Neural cell (in vitro differentiated cells): ENCODE data around the gene ZNF662. TPM values are rescaled to one million over a fixed set of nuclear protein-coding genes. Genes with fewer than 3 reads are reported as not detected.

ENCODE experiments used
- H2AFZ ChIP-seq: fragments of 200-600, 300-800 bp; sonication (generic), shearing (Covaris generic); 2 replicates; pipeline ENCODE4 v1.6.0; 2014; ENCODE audit warnings: low read depth, mild to moderate bottlenecking, antibody characterized with exemption, low read length, moderate library complexity
- H3F3A ChIP-seq: fragments of 200-600 bp; shearing (Covaris generic); 2 replicates; pipeline ENCODE4 v1.6.1; 2016; ENCODE audit warnings: mild to moderate bottlenecking, moderate library complexity, mixed read lengths, antibody characterized with exemption, low read length; ENCODE audit not compliant: insufficient read depth, poor library complexity, severe bottlenecking
- H3K27ac ChIP-seq: fragments of 200-600, 300-800 bp; sonication (generic), shearing (Covaris generic); 2 replicates; pipeline ENCODE4 v1.5.1; 2014; ENCODE audit warnings: mild to moderate bottlenecking, low read length, moderate library complexity
- H3K27me3 ChIP-seq: fragments of 300-800, 200-600 bp; sonication (generic), shearing (Covaris generic); 2 replicates; pipeline ENCODE4 v1.6.0; 2014; ENCODE audit warnings: mild to moderate bottlenecking, low read depth, low read length, moderate library complexity; ENCODE audit not compliant: insufficient read depth
- H3K36me3 ChIP-seq: fragments of 300-800, 200-600 bp; sonication (generic), shearing (Covaris generic); 2 replicates; pipeline ENCODE4 v1.5.1; 2014; ENCODE audit warnings: mild to moderate bottlenecking, antibody characterized with exemption, low read length, moderate library complexity; ENCODE audit not compliant: insufficient read depth
- H3K4me2 ChIP-seq: fragments of 300-800, 200-600 bp; sonication (generic), shearing (Covaris generic); 2 replicates; pipeline ENCODE4 v1.6.0; 2014; ENCODE audit warnings: mild to moderate bottlenecking, low read length
- H3K4me3 ChIP-seq: fragments of 300-800, 200-600 bp; sonication (generic), shearing (Covaris generic); 2 replicates; pipeline ENCODE4 v1.5.1; 2014; ENCODE audit warnings: mild to moderate bottlenecking, low read length, moderate library complexity
- H3K79me2 ChIP-seq: fragments of 200-600 bp; shearing (Covaris generic); replicated peaks from 2 replicates; pipeline ENCODE4 v1.6.0; 2014; ENCODE audit warnings: mild to moderate bottlenecking, low read length, moderate library complexity; ENCODE audit not compliant: insufficient read depth
- H3K9ac ChIP-seq: fragments of 300-800, 200-600 bp; sonication (generic), shearing (Covaris generic); 2 replicates; pipeline ENCODE4 v1.6.1; 2016; ENCODE audit warnings: mild to moderate bottlenecking, low read length, mixed read lengths
- H3K9me2 ChIP-seq: fragments of 200-600 bp; shearing (Covaris generic); 2 replicates; pipeline ENCODE4 v1.6.1; 2016; ENCODE audit warnings: mild to moderate bottlenecking, low read length, mixed read lengths; ENCODE audit not compliant: insufficient read depth
- H3K9me3 ChIP-seq: fragments of 200-600, 300-800 bp; sonication (generic), shearing (Covaris generic); 2 replicates; pipeline ENCODE4 v1.6.1; 2016; ENCODE audit warnings: mild to moderate bottlenecking, mixed run types, low read length, moderate library complexity, mixed read lengths
- H4K20me1 ChIP-seq: fragments of 200-600 bp; shearing (Covaris generic); 2 replicates; pipeline ENCODE4 v1.6.1; 2016; ENCODE audit warnings: mild to moderate bottlenecking, mixed run types; ENCODE audit not compliant: insufficient read depth
- EP300 ChIP-seq: fragments of 450-650 bp; conservative IDR thresholded peaks from 2 replicates; pipeline ENCODE4 v1.6.1; 2014; ENCODE audit warnings: antibody characterized with exemption, mild to moderate bottlenecking, moderate library complexity; ENCODE audit not compliant: poor library complexity, severe bottlenecking
- EZH2 ChIP-seq: fragments of 200-600, 300-800 bp; shearing (Covaris generic), sonication (generic); IDR thresholded peaks from 2 replicates; pipeline ENCODE4 v1.6.1; 2014; ENCODE audit warnings: antibody characterized with exemption, low read length, borderline replicate concordance, mild to moderate bottlenecking; ENCODE audit not compliant: insufficient read depth, poor library complexity, severe bottlenecking
- MXI1 ChIP-seq: fragments of 450-650 bp; conservative IDR thresholded peaks from 2 replicates; pipeline ENCODE4 v1.6.1; 2014; ENCODE audit warnings: antibody characterized with exemption, mild to moderate bottlenecking; ENCODE audit not compliant: poor library complexity, severe bottlenecking
- POLR2AphosphoS5 ChIP-seq: IDR thresholded peaks from 2 replicates; pipeline ENCODE4 v1.6.1; 2012
- RAD21 ChIP-seq: fragments of 450-650 bp; conservative IDR thresholded peaks from 2 replicates; pipeline ENCODE4 v1.6.1; 2014; ENCODE audit warnings: antibody characterized with exemption, mild to moderate bottlenecking, moderate library complexity
- REST ChIP-seq: IDR thresholded peaks from 2 replicates; pipeline ENCODE4 v1.6.1; 2012; ENCODE audit warnings: borderline replicate concordance
- SMC3 ChIP-seq: fragments of 450-650 bp; conservative IDR thresholded peaks from 2 replicates; pipeline ENCODE4 v1.6.1; 2014; ENCODE audit warnings: antibody characterized with exemption, mild to moderate bottlenecking, moderate library complexity; ENCODE audit not compliant: poor library complexity
- TAF1 ChIP-seq: IDR thresholded peaks from 2 replicates; pipeline ENCODE4 v1.6.1; 2012; ENCODE audit warnings: low read depth
- polyA plus RNA-seq: library from polyadenylated mRNA; depleted of rRNA; stranded (reverse); fragments of >200 nt; gene quantifications from 2 replicates; pipeline ENCODE4 v1.2.3, GENCODE V29; 2014
- TF ChIP-seq, protein P1 (sequence below): fragments of 450-650 bp; IDR thresholded peaks from 2 replicates; pipeline ENCODE4 v1.5.1; 2014; ENCODE audit warnings: antibody characterized with exemption, mild to moderate bottlenecking, moderate library complexity; ENCODE audit not compliant: poor library complexity, severe bottlenecking

Gene ZNF662
- polyA plus RNA-seq, 1 donor from 2014 or later, result not detected

DNA sequence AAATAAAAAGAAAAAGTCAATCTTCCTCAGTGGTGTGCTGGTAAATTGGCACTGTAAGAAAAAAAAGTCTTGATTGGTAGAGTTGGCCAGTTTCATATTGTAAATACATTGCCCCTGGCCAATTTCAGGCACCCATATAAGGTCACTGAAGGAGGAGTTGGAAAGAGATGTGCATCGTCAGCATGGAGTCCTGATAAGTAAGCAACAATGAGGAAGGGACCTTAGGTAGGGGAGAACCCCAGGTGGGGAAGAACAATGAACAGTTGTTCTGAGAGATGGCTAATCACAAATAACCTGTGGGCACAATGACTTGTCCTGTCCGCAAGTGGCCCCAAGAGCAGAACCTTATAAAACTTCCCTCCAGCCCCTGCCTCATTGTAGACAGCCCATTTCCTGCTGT lies 21.6 kb upstream of the ZNF662 start:
- H3K27me3 ChIP-seq, result no peaks in the 10 kb centered on the region
- H3K79me2 ChIP-seq, result no peaks in the 10 kb centered on the region
- H3K36me3 ChIP-seq, result no peaks in the 10 kb centered on the region
- TF ChIP-seq, protein P1, sequence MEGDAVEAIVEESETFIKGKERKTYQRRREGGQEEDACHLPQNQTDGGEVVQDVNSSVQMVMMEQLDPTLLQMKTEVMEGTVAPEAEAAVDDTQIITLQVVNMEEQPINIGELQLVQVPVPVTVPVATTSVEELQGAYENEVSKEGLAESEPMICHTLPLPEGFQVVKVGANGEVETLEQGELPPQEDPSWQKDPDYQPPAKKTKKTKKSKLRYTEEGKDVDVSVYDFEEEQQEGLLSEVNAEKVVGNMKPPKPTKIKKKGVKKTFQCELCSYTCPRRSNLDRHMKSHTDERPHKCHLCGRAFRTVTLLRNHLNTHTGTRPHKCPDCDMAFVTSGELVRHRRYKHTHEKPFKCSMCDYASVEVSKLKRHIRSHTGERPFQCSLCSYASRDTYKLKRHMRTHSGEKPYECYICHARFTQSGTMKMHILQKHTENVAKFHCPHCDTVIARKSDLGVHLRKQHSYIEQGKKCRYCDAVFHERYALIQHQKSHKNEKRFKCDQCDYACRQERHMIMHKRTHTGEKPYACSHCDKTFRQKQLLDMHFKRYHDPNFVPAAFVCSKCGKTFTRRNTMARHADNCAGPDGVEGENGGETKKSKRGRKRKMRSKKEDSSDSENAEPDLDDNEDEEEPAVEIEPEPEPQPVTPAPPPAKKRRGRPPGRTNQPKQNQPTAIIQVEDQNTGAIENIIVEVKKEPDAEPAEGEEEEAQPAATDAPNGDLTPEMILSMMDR, result no peak
- TF ChIP-seq EZH2 (no peak), RAD21 (no peak), POLR2AphosphoS5 (no peak), MXI1 (no peak), SMC3 (no peak)
- H3K9ac ChIP-seq, result no peak overlapping the region
- no peak overlapping the region for H3K4me2 ChIP-seq
- H3K27ac ChIP-seq, result no peak overlapping the region
- no peaks in the 10 kb centered on the region for H3K9me2 ChIP-seq
- H3K4me3 ChIP-seq, result no peak overlapping the region
- no peaks in the 10 kb centered on the region for H3K9me3 ChIP-seq
- H4K20me1 ChIP-seq, result no peaks in the 10 kb centered on the region
- H3F3A ChIP-seq, result no peaks in the 10 kb centered on the region
- no peak overlapping the region for H2AFZ ChIP-seq

DNA sequence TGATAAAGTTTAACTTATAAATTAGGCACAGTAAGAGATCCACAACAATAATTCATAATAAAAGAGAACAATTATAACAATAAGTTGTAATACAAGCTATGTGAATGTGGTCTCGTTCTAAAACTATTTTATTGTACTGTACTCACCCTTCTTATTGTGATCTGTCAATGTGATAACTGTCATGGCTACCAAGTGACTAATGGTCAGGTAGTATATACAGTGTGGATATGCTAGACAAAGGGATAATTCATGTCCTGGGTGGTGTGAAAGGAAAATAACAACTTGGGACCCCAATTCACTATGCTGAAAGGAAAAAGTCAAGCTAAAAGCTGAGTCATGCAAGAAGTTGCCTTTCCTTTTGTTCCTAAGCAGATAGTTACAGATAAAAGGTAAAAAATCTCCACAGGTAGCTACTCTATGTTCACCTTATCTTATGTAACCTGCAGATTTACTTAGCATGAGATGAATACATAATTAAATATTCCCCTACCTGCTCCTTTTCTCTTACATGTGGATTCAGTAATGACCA lies 19.6 kb upstream of the ZNF662 start:
- Histone ChIP-seq H3K9ac (no peak overlapping the region), H2AFZ (no peak overlapping the region)

More for the DNA sequence above, 19.6 kb upstream of the ZNF662 start:
- no peaks in the 10 kb centered on the region for H4K20me1 ChIP-seq
- TF ChIP-seq EZH2 (no peak), POLR2AphosphoS5 (no peak), REST (no peak), MXI1 (no peak), RAD21 (no peak), EP300 (no peak), TAF1 (no peak), SMC3 (no peak)
- TF ChIP-seq, protein P1, result no peak
- no peaks in the 10 kb centered on the region for H3K9me2 ChIP-seq
- no peaks in the 10 kb centered on the region for H3K79me2 ChIP-seq
- H3K4me3 ChIP-seq, result no peak overlapping the region
- H3F3A ChIP-seq, result no peaks in the 10 kb centered on the region
- H3K9me3 ChIP-seq, result no peaks in the 10 kb centered on the region
- H3K4me2 ChIP-seq, result no peak overlapping the region
- no peaks in the 10 kb centered on the region for H3K27me3 ChIP-seq
- no peak overlapping the region for H3K27ac ChIP-seq
- H3K36me3 ChIP-seq, result no peaks in the 10 kb centered on the region
